Measurements from ENCODE around the gene ACOXL. TPM values are rescaled to one million over a fixed set of nuclear protein-coding genes. Genes with fewer than 3 reads are reported as not detected.

The ACOXL gene
- total and polyA plus RNA-seq, 2 experiments from 2014 or later = not detected

DNA sequence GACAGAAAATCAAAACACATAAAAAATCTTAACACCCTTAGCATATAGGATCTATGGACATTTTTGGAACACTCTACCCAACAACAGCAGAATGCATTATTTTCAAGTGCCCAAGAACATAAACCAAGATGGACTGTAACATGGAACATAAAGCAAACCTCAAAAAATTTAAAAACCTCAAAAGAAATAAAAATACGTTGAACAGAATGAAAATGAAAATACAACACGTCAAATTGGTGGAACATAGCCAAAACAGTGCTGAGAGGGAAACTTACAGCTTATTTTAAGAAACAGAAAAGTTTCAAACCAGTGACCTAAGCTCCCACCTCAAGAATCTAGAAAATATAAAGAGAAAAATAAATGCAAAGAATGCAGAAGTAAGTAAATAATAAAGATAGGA lies 330.0 kb downstream of the ACOXL start:
- no peaks in the 10 kb centered on the region for H3K9me2 ChIP-seq (ENCODE audit: insufficient read depth)
- H2AFZ ChIP-seq = no peak overlapping the region
- H3K9me3 ChIP-seq (ENCODE audit: low read depth) = no peaks in the 10 kb centered on the region
- 23 to 25% methylated on average over 2 of the region's 2 CpGs for WGBS, 2 experiments (ENCODE audit: low coverage in 1 of 2, low lambda C conversion rate in 2 of 2, missing lambda C conversion rate in 2 of 2)
- DNase-seq = no peak
- no peaks in the 10 kb centered on the region for H3K4me1 ChIP-seq (ENCODE audit: insufficient read depth)
- H3K4me2 ChIP-seq (ENCODE audit: unreplicated experiment) = no peak overlapping the region
- H3K27me3 ChIP-seq (replicated peaks; ENCODE audit: insufficient read depth) = peaks cover 47% of the 10 kb centered on the region
- in situ Hi-C loops (cut with MboI) = no loop called here
- no peaks in the 10 kb centered on the region for H3K79me2 ChIP-seq (ENCODE audit: insufficient read depth)
- no peaks in the 10 kb centered on the region for H3K36me3 ChIP-seq (ENCODE audit: low read depth)
- no peaks in the 10 kb centered on the region for H3F3A ChIP-seq (ENCODE audit: insufficient read depth)
- no peak overlapping the region for H3K27ac ChIP-seq
- H4K20me1 ChIP-seq (ENCODE audit: insufficient read depth) = no peaks in the 10 kb centered on the region
- TF ChIP-seq EZH2 (IDR thresholded peaks at IDR 0.05; ENCODE audit: insufficient read depth, poor library complexity, severe bottlenecking) = no peak
- no peak for TF ChIP-seq EZH2phosphoT487 (IDR thresholded peaks at IDR 0.05; ENCODE audit: insufficient read depth, low read depth)
- H3K4me3 ChIP-seq = no peak overlapping the region
- H3K9ac ChIP-seq = no peak overlapping the region

DNA sequence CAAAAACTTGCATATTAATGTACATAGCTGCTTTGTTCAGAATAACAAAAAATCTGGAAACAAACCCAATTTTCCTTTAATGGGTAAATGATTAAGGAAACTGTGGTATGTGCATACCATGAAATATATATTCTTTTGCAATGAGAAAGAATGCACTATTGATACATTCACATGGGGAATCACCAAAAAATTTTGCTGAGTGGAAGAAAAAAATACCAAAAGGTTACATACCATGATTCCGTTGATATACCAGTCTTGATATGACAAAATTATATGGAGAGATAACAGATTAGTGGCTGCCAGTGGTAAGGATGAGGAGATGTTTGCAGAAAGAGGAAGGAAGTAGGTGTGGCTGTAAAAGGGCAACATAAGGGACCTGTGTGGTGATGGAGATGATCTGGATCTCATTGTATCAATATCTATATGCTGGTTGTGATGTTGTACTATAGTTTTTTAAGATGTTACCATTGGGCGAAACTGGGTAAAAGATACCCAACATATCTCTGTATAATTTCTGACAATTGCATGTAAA lies 333.8 kb downstream of the ACOXL start:
- Histone ChIP-seq H3K9ac (no peak overlapping the region), H3K9me3 (ENCODE audit: low read depth) (no peaks in the 10 kb centered on the region), H3K4me3 (no peak overlapping the region), H3K36me3 (ENCODE audit: low read depth) (no peaks in the 10 kb centered on the region), H3K4me1 (ENCODE audit: insufficient read depth) (no peaks in the 10 kb centered on the region), H3F3A (ENCODE audit: insufficient read depth) (peaks cover under 1% of the 10 kb centered on the region; the same call in 1 of the 2 replicates), H3K27me3 (replicated peaks; ENCODE audit: insufficient read depth) (peaks cover 54% of the 10 kb centered on the region), H3K9me2 (ENCODE audit: insufficient read depth) (no peaks in the 10 kb centered on the region), H3K79me2 (ENCODE audit: insufficient read depth) (no peaks in the 10 kb centered on the region), H2AFZ (no peak overlapping the region), H4K20me1 (ENCODE audit: insufficient read depth) (no peaks in the 10 kb centered on the region), H3K27ac (no peak overlapping the region), H3K4me2 (ENCODE audit: unreplicated experiment) (no peak overlapping the region)
- in situ Hi-C loops (cut with MboI) = no loop called here
- 61 to 63% methylated on average over 2 of the region's 2 CpGs for WGBS, 2 experiments (ENCODE audit: low coverage in 1 of 2, low lambda C conversion rate in 2 of 2, missing lambda C conversion rate in 2 of 2)
- TF ChIP-seq EZH2phosphoT487 (IDR thresholded peaks at IDR 0.05; ENCODE audit: insufficient read depth, low read depth) (no peak), EZH2 (IDR thresholded peaks at IDR 0.05; ENCODE audit: insufficient read depth, poor library complexity, severe bottlenecking) (no peak)
- DNase-seq = no peak

DNA sequence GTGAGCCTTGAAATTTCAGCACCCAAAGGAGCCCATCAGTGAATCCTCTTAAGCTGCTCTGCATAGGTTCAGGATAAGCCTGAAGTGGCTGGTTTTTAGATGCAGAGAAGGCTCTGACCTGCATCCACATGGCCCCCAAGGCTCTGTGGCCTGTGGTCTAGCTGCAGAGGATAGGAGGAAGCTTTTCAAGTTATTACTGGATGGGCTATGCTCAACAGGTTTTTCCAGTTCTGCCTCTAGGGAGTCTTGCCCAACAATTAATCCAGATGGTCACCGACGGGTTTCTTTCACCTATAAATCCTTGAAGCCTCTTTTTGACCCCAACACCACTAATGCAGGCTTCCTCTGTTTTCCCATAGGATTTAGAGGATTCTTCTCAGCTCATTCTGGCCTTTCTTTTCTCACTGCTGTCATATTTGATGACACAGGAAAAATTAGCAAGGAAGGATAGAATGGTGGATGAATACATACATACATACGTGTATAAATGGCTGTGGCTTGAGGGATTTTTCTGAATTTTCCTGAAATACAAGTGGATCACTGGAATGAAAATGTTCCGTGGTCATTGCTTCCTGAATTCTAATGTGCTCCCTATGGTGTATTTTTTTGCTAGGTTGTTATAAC lies 336.2 kb downstream of the ACOXL start:
- Histone ChIP-seq H3K4me2 (ENCODE audit: unreplicated experiment) (no peak overlapping the region), H4K20me1 (ENCODE audit: insufficient read depth) (no peaks in the 10 kb centered on the region), H3K9me2 (ENCODE audit: insufficient read depth) (no peaks in the 10 kb centered on the region), H2AFZ (no peak overlapping the region), H3K9ac (no peak overlapping the region), H3K4me3 (no peak overlapping the region), H3K27me3 (replicated peaks; ENCODE audit: insufficient read depth) (peaks cover 42% of the 10 kb centered on the region), H3F3A (ENCODE audit: insufficient read depth) (peaks cover 21% of the 10 kb centered on the region), H3K79me2 (ENCODE audit: insufficient read depth) (no peaks in the 10 kb centered on the region), H3K4me1 (ENCODE audit: insufficient read depth) (peaks cover 15% of the 10 kb centered on the region), H3K9me3 (ENCODE audit: low read depth) (no peaks in the 10 kb centered on the region), H3K36me3 (ENCODE audit: low read depth) (no peaks in the 10 kb centered on the region), H3K27ac (no peak overlapping the region)
- TF ChIP-seq EZH2 (IDR thresholded peaks at IDR 0.05; ENCODE audit: insufficient read depth, poor library complexity, severe bottlenecking) (no peak), EZH2phosphoT487 (IDR thresholded peaks at IDR 0.05; ENCODE audit: insufficient read depth, low read depth) (no peak)
- in situ Hi-C loops (cut with MboI) = no loop called here
- DNase-seq = no peak
- WGBS, 2 experiments (ENCODE audit: low coverage in 1 of 2, low lambda C conversion rate in 2 of 2, missing lambda C conversion rate in 2 of 2) = 52 to 66% methylated on average over 4 of the region's 4 CpGs

DNA sequence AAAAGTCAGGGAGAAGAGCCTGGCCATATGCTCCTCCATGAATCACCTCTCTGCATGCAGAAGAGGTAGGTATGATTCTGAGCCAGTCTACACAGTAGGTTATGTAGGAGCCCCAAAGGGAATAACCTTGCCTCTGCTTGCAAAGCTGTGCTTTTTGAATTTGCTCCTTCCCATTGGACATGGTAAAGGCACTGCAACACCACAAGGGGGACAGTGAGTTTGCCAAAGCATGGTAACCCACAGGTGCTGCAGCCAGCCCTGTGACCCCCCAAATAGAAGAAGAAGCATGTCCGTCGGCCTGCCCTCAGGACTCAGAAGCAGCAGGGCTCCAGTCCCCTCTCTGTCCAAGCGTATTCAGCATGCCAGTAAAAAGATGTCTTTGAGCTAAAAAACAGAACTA lies 337.3 kb downstream of the ACOXL start:
- Histone ChIP-seq H3K4me1 (ENCODE audit: insufficient read depth) (peaks cover 15% of the 10 kb centered on the region), H3K9ac (no peak overlapping the region), H3K36me3 (ENCODE audit: low read depth) (no peaks in the 10 kb centered on the region), H4K20me1 (ENCODE audit: insufficient read depth) (no peaks in the 10 kb centered on the region), H3F3A (ENCODE audit: insufficient read depth) (peaks cover 21% of the 10 kb centered on the region), H3K9me2 (ENCODE audit: insufficient read depth) (no peaks in the 10 kb centered on the region), H2AFZ (no peak overlapping the region), H3K4me2 (ENCODE audit: unreplicated experiment) (no peak overlapping the region), H3K27me3 (replicated peaks; ENCODE audit: insufficient read depth) (peaks cover 42% of the 10 kb centered on the region), H3K79me2 (ENCODE audit: insufficient read depth) (no peaks in the 10 kb centered on the region), H3K9me3 (ENCODE audit: low read depth) (no peaks in the 10 kb centered on the region), H3K27ac (no peak overlapping the region), H3K4me3 (no peak overlapping the region)
- 89 to 90% methylated on average over 3 of the region's 3 CpGs for WGBS, 2 experiments (ENCODE audit: low coverage in 1 of 2, low lambda C conversion rate in 2 of 2, missing lambda C conversion rate in 2 of 2)
- DNase-seq = no peak
- no peak for TF ChIP-seq EZH2 (IDR thresholded peaks at IDR 0.05; ENCODE audit: insufficient read depth, poor library complexity, severe bottlenecking)
- TF ChIP-seq EZH2phosphoT487 (IDR thresholded peaks at IDR 0.05; ENCODE audit: insufficient read depth, low read depth) = no peak
- in situ Hi-C loops (cut with MboI) = no loop called here
